HG02840 (cell line): Measurements from ENCODE around the gene PIGM.
A peak's percentile ranks its signal among the peaks of the same experiment; 100 is the strongest.

ENCODE experiments used
- ATAC-seq: cut with Tn5 transposase; IDR thresholded peaks from one replicate; pipeline ENCODE4 v1.9.1; 2021; ENCODE audit warnings: mild to moderate bottlenecking, moderate library complexity, moderate number of reproducible peaks; ENCODE audit not compliant: unreplicated experiment, low FRiP score

Gene PIGM

DNA sequence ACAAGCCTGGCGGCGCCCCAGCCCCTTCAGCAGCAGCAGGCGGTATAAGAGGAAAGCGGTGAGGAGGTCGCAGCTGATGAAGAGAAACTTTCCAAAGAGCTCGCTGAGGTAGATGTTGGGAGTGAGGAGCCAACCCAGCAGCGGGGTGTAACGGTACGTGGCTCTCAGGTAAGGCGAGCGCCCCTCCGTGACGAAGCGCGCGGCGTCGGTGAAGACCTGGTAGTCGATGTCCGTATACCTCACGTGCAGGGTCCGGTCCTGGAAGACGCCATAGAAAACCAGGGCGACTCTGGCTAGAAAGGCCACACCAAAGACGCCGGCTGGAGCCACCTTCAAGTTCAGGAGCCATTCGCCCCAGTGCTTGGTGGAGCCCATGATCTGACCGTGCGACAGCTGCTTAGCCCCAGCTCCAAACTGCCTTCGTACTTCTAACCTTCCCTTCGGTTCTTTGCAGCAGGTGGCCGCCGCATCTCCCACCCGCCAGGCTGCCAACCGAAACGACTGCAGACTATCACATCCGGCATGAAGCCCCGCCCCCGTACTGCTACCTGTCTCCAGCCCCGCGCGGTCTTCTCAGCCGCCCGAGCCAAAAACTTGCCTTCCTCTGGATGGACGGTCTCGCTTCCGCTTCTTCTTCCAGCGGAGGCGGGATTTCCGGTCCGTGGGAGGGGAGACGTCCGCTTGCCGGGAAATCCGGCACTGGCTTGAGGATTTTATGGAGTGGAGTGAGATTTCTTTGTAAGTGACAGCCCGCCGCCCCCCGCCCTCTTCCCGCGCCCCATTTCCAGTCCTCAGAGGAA is at the start of gene PIGM:
PIGM (minus strand) TSS at position 626 of the 800 bp plus-strand sequence; CDS start at position 375, 251 bp downstream.
- ATAC-seq: peak; percentile 94

DNA sequence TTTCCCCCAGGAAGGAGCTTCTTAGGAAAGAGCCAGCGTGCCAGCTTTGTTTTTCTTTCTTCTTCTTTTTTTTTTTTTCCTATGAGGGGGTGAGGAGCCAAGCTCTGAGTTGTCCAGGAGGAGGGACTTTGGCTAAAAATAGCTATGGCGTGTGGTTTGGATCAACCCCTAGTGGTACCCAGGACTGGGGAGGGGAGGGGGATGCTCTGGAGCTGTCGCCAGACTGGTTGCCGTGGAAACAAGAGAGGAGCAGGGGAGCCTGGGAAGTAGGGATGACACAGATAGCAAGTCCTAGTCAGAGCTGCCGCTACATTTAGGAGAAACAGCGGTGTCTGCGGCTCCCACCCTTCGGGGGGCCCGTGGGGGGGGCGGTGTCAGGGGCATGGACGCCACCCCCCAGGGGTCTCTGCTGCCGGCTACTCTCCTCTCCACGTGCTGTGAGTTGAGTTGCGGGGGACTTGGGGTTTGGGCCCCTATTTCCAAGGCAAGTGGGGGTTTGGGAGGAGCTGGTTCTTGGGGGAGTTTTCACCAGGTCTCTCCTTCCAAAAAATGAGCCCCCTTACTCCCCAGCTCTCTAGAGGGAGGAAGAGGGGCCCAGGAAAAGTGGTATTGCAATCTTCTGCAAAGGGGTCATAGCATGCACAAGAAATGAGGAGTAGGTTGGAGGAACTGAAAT is 49.6 kb upstream of the PIGM start, which contains the start of gene KCNJ9:
KCNJ9 (plus strand) TSS at position 278 of the 676 bp plus-strand sequence. CDS start 2,493 bp downstream, outside the sequence.
- no peak for ATAC-seq

DNA sequence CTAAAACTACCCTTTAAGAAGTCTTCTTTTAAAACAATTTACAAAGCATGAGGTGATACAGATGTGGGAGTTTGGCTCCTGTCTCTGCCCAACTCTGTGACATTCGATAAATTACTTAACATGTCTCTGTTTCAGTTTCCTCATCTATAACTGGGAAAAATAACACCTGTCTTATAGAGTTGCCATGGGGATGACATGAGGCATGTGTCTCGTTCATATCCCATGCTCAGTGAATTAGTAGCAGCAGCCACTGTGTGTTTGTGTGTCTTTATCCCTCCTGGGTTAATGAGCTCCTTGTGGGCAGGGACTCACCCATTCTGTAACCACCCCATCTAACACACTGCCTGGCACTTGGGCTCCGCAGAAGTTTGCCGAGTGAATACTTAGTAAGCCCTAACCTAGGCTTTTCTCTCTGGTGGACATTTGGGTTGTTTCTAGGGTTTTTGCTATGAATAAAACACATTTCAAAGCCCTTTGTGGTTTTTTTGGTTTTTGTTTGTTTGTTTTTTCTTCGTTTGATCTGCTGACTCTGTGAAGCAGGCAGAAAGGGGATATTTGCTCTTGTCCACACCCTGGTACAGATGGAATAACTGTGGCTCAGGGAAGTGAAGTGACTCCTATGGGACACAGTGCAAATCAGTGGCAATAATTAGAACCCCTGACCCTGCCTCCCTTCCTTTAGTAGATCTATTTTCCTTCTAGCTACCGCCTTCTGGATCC is 48.8 kb upstream of the PIGM start:
- ATAC-seq: no peak

DNA sequence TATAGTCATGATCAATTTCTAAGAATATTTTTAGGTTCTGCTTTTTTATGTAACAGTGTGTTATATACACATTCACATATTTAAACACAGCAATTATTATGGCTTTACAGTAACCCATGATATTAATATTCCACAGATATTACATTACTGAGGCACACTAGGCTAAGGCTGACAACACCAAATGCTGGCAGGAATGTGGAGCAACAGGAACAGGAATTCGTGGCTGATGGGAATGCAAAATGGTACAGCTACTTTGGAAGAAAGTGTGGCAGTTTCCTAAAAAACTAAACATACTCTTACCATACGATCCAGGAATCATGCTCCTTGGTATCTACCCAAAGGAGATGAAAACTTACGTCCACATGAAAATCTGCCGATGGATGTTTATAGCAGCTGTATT is 47.7 kb upstream of the PIGM start:
- no peak for ATAC-seq

DNA sequence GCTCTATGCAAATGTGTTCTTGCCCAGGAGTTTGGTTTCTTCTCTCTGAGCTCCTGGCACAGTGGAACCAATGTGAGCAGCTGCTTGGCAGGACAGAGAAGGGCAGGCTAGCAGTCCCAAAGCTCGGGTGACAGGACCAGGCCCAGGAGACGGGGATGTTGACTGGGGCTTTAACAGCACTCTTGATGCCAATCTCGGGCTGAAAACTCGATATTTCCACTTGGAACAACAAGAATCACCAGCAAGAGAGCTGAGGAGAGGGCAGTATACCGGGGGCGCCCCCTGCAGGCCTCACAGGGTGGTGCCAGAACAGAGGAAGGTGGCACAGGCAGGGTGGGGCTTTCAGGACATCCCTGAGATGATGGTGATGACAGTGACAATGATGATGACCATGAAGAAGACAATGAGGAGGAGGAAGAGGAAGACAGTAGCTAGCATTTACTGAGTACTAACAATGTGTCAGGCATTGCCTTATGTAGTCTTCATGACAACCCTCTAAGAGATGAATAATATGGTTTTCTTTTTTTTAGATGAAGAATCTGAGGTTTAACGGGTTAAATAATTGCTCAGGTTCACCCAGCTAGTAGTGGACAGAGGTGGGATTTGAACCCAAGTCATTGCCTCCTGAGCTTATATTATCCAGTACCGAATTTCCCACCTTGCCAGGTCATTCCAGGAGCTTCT is 46.9 kb upstream of the PIGM start:
- ATAC-seq: no peak

DNA sequence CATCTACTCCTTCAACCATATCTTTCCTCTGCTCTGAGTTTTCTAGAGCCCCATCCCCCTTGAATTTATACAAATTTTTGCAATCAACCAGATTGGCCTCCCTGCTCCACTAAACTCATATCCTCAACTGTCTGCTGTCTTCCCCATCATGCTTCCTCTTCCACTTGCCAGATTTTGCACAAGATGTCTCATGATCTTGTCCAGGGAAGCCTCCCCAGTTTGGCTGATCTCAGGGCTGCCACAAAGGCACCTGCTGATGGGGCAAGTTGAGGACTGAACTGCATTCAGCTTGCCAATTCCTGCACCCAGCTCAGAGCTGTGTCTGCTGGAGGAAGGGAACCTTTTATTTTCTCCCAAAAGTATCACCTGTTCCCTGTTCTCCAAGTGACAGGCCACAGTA is 45.7 kb upstream of the PIGM start:
- no peak for ATAC-seq

DNA sequence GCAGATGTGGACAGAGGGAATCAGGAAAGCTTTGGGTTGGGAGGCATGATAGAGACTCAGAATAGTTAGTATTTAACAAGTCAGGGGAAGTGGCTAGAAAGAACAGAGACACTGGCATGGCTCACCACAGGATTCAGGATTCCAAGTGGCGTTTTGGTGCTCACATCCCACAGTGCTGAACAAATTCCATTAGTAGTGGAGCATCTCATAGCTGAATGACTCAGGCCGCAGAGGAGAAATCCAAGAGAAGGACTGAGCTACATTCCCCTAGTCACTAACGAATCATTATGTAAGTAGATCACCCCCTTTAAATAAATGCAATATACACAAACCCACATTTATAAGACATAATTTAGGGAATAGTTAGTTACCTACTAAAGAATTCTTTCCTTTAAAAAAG is 44.5 kb upstream of the PIGM start:
- ATAC-seq: no peak

DNA sequence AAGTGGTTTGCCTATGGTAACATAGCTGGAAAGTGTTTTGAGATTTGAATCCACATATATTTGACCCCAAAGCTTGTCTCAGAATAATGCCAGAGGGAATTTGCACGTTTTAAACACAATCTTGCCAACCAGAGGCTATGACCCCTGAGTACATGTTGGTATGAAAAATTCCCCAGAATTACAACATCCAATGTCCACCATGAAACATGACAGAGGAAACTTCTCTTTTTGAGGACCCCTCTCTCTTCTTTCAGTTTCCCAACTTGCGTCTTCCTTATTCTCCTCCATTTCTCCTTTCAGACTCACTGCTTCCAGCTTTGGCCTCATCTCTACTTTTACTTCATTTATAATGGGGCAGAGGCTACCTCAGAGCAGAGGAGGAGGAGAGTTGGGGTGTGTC is 44.0 kb upstream of the PIGM start:
- no peak for ATAC-seq

DNA sequence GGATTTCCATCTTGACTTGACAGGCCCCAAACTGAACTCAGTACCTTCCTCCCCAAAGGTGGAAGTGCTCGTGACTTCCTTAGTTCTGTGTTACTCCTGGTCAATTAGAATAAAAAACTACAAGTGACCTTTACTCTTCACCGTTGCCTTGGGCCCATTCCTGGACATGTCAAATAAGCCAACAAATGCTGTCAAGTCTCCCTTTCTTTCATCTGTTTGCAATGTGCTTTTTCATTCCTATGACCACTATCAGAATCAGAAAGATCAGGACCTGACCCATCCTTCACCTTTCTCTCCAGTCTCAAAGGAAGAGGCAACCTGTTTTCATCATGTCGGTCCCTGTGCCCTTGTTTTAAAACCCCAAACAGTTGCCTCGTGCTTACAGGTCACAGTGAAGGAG is 43.1 kb upstream of the PIGM start:
- ATAC-seq: no peak

DNA sequence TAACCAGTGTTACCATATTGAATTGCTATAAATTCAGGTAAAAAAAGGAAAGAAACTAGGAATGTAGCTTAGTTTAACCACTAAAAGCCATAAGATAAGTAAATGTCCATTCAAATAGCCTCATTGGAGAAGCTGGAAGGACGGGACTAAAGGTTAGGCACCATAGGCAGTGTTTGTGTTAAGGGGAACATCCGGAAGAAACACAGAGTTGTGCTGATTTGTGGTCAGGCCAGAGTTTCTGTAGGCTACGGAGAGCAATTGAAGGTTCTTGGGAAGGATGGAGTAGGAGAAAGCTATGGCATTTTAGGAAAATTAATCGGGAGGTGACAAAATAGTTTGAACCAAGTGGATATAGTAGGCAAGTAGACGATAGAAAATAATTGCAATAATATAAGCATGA is 39.5 kb upstream of the PIGM start:
- no peak for ATAC-seq

DNA sequence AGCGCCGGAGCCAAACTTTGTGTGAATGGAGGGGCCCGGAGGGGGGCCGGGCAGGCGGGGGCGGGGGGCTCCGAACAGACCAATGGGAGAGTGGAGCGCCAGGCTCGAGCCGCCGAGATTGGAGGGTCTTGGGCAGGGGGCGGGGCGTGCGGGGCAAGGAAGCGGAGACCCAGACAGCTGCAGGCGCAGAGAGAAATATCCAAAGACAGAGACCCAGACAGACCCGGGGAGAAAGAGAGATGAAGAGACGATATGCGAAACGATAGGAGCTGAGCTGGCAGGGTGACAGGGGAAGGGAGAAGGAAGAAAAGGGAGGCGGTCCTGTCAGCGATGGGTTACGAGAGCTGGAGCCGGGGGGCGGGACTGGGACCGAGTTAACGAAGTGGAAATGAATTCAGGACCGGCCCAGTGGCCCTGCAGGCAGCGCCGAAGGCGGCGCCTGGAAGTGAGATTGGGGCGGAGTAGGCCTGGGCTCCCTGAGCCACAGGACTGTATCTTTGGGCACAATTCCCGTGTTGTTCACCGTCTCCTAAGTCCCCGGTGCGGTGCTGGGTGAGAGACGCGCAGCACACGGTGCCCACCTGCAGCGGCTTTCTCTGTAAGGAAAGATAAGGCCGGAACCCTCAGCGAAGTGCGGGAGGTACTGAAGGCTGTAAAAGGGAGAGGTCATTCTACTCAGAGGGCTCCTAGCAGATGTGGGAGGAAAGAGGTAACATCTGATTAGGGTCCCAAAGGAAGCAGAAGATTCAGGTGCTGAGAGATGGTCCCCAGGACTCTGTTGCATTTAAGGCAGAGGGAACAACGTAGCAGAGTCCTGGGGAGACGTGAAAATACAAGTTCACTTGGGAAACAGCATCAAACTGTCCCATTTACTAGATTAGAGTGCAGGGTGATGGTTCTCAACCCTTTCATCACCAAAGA is 38.7 kb upstream of the PIGM start:
- ATAC-seq: no peak

DNA sequence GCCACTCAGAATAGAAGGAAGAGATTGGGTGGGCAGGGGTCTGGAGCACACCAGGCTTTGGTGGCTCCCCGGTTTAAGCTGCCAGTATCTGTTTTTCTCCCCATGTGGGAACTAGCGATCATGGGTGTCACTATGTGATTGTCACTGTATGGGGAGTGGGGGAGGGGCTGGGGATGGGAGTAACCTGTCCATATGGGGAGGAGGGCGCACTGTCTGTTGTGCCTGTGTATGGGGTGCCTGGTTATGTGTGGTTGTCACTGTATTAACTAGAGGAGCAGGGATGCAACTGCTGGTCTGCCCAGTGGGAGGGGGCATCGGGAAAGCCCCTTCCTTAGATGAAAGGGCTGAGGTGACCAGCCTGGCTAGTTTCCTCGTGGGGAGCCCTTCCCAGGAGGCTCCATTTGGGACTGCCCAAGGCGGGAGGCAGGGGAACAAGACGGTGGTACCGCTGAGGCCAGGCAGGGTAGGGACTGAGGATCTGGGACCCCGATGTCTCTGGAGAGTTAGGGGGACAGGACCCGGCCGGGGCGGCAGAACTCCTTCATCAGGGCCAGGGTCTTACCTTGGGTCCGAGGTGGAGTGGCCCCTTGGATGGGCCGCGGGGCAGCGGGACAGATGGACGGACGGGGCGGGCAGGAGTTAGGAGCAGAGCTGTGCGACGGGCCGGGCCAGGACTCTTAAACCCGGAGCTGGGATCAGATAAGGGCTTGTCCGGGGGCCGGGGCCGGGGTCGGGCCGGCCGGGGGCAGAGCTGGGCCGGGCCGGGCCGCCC is 37.9 kb upstream of the PIGM start, which contains the start of gene KCNJ10:
KCNJ10 (minus strand) TSS at position 701 of the 772 bp plus-strand sequence. CDS start 27,628 bp downstream, outside the sequence.
- ATAC-seq: no peak

DNA sequence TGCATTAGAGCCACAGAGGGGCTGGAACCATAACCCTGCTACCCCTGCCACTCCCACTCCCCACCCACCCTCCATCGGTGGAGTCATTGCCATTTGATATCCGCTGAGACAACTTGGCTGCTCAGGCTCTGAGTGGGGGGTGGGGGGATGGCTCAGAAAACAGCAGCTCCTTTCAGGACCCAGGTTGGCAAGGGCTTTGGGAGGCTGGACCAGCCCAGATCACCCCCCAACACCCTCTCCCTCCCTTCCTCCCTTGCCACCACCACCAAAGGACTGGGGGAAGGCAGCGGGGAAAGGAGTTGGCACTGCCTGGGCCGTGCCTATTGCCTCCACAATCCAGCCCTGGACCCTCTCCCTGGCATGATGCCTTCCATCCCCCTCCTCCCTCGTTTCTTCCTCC is 36.4 kb upstream of the PIGM start:
- ATAC-seq: no peak

DNA sequence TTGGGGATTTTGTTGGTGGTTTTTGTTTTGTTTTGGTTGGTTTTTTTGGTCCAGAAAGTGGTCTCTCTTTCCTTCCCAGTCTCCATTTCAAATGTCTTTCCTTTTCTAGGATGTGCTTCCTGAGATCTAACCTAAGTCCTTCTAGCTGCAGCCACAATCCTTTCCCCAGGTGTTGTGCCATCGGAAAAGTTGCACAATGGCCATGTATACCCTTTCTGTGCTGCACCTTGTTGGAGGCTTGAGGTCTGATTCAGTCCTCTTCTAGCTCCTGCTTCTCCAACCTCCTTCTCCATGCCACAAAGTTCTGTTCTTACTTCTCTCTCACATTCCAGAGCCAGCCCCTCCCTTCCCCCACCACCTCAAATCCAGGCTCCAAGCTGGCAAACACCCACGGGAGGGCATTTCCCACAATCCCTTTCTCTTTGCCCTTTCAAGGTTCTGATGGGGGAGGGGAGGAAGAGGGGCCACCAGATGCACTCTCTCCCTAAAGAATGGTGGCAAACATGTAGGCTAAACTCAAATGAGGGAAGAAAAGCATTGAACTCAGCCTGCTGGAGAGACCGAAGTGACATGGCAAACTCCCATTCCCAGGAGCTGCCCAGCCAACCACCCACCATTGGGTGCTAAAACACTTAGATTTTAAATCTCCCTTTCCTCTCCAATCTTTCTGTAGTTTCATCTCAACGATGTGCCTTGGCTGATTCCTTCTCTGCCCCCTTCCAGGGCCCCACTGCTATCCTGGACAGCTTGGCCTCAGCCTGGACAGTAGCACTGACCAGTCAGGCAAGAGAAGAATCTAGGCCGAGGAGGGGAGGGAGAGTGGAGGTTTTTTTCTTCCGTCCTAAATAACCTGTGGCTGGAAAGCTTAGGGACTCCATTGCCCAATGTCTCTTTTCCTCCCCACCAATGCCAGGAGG is 35.3 kb upstream of the PIGM start:
- no peak for ATAC-seq

DNA sequence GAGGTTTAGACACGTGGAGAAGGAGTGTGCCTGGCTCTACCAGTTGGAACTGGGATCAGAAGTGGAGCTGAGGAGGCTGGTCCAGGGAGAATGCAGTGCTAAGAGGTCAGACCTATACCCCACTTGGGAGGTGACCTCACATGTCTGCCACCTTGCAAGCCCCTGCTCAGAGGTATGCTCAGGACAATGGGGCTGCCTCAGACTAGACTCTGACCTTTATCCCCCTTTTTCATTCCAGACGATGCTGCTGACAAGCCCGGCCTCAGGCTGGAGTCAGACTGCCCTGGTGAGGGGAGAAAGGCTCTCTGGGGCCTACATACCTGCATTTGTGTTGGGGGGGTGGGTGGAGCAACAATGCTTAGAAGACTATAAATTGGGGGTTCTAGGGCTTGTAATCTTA is 33.0 kb upstream of the PIGM start:
- no peak for ATAC-seq

DNA sequence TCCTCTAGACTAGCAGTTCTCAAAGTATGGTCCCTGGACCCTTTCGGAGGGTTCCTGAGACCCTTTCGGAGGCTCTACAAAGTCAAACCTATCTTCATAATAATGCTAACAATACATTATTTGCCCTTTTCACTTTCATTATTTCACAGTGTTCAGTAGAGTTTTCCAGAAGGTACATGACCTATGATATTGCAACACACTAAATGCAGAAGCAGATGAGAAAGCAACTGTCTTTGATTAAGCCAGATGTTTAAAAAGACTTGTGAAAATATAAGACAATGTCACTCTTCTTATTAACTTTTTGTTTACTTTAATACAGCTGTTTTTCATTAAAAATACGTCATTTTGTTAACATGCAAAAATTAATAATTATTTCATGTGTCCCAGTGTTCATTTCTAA is 32.4 kb upstream of the PIGM start:
- no peak for ATAC-seq

DNA sequence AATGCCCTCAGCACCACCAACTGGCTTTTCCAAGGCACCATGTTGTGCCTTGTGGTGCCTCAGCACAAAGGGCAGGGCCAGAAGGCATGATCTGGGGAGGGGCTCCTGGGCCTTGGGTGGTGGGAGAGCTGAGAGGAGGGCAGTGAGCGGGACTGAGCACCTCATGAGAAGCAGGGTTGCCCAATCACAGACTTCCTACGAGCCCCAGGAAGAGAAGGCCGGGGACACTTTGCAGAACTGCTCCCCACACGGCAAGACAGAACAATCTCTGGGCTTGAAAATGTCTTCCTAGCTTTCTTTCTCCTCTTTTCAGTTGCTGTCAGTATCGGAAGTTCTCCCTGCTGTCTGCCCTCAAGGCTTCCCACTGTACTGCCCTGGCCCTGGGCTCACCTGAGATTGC is 31.4 kb upstream of the PIGM start:
- ATAC-seq: no peak

DNA sequence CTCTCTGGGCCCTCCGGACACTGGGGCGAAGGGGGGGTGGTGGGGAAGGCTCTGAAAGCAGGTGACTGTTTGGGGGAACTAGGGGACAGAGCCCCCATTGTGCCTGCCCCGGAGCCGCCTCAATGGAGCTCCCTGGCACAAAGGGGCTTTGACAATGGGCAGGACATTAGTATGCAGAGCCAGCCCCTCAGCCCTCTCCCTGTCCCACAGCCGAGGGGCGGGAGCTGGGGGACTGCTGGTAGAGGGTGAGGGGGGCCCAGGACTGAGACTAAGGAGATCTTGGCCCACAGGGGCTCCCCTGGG is 30.4 kb upstream of the PIGM start:
- no peak for ATAC-seq
